ENCODE results near the gene FANCB.

Gene FANCB

GRCh38 chrX:14851526-14851925 is 21.3 kb downstream of the FANCB start:
- no peak overlapping the region for H2AFZ ChIP-seq (ENCODE audit: low read depth, low read length, severe bottlenecking)
- no peak overlapping the region for H3K9ac ChIP-seq (ENCODE audit: low read length)
- H3K79me2 ChIP-seq (ENCODE audit: insufficient read depth, low read length), result no peaks in the 10 kb centered on the region
- H3K9me3 ChIP-seq (ENCODE audit: insufficient read depth, low read length), result no peaks in the 10 kb centered on the region
- H3K27ac ChIP-seq (ENCODE audit: low read depth, low read length), result no peak overlapping the region
- peaks cover 2% of the 10 kb centered on the region; the same call in 1 of the 2 replicates for H3K36me3 ChIP-seq (ENCODE audit: low read length)
- H3K4me2 ChIP-seq (ENCODE audit: low read depth, low read length, poor library complexity, severe bottlenecking), result no peak overlapping the region
- no peaks in the 10 kb centered on the region for H3K27me3 ChIP-seq (ENCODE audit: low read length)
- H3K9me2 ChIP-seq (replicated peaks; ENCODE audit: insufficient read depth, low read length), result no peaks in the 10 kb centered on the region
- no peak overlapping the region for H3K4me3 ChIP-seq (ENCODE audit: insufficient read depth, low read length, poor library complexity, severe bottlenecking)
- TF ChIP-seq CTCF (IDR thresholded peaks at IDR 0.05; ENCODE audit: insufficient read depth, low read length, poor library complexity, severe bottlenecking), result no peak
- no peak for TF ChIP-seq EZH2phosphoT487 (conservative IDR thresholded peaks at IDR 0.05; ENCODE audit: low read length)
- H3F3A ChIP-seq (ENCODE audit: insufficient read depth), result no peaks in the 10 kb centered on the region
- H4K20me1 ChIP-seq (ENCODE audit: low read depth, low read length), result no peaks in the 10 kb centered on the region

- Histone ChIP-seq H3K36me3 (ENCODE audit: low read length) (no peaks in the 10 kb centered on the region; the same call in 1 of the 2 replicates), H3K9me2 (replicated peaks; ENCODE audit: insufficient read depth, low read length) (no peaks in the 10 kb centered on the region), H3K27ac (ENCODE audit: low read depth, low read length) (no peak overlapping the region), H4K20me1 (ENCODE audit: low read depth, low read length) (no peaks in the 10 kb centered on the region), H3K4me3 (ENCODE audit: insufficient read depth, low read length, poor library complexity, severe bottlenecking) (no peak overlapping the region), H2AFZ (ENCODE audit: low read depth, low read length, severe bottlenecking) (no peak overlapping the region), H3K9ac (ENCODE audit: low read length) (no peak overlapping the region), H3K4me2 (ENCODE audit: low read depth, low read length, poor library complexity, severe bottlenecking) (no peak overlapping the region), H3K79me2 (ENCODE audit: insufficient read depth, low read length) (no peaks in the 10 kb centered on the region), H3F3A (ENCODE audit: insufficient read depth) (no peaks in the 10 kb centered on the region), H3K9me3 (ENCODE audit: insufficient read depth, low read length) (no peaks in the 10 kb centered on the region), H3K27me3 (ENCODE audit: low read length) (no peaks in the 10 kb centered on the region)
- no peak for TF ChIP-seq CTCF (IDR thresholded peaks at IDR 0.05; ENCODE audit: insufficient read depth, low read length, poor library complexity, severe bottlenecking)
- TF ChIP-seq EZH2phosphoT487 (conservative IDR thresholded peaks at IDR 0.05; ENCODE audit: low read length), result no peak
Measured at GRCh38 chrX:14843666-14844065, 29.2 kb downstream of the FANCB start.

GRCh38 chrX:14837155-14837554 is 35.7 kb downstream of the FANCB start:
- Histone ChIP-seq H3K27ac (ENCODE audit: low read depth, low read length) (no peak overlapping the region), H3K9me3 (ENCODE audit: insufficient read depth, low read length) (no peaks in the 10 kb centered on the region), H4K20me1 (ENCODE audit: low read depth, low read length) (no peaks in the 10 kb centered on the region), H3K27me3 (ENCODE audit: low read length) (no peaks in the 10 kb centered on the region), H3K79me2 (ENCODE audit: insufficient read depth, low read length) (no peaks in the 10 kb centered on the region), H2AFZ (ENCODE audit: low read depth, low read length, severe bottlenecking) (no peak overlapping the region), H3K9me2 (replicated peaks; ENCODE audit: insufficient read depth, low read length) (no peaks in the 10 kb centered on the region), H3K4me3 (ENCODE audit: insufficient read depth, low read length, poor library complexity, severe bottlenecking) (no peak overlapping the region), H3F3A (ENCODE audit: insufficient read depth) (no peaks in the 10 kb centered on the region), H3K36me3 (ENCODE audit: low read length) (peaks cover 7% of the 10 kb centered on the region; the same call in 1 of the 2 replicates), H3K9ac (ENCODE audit: low read length) (no peak overlapping the region), H3K4me2 (ENCODE audit: low read depth, low read length, poor library complexity, severe bottlenecking) (no peak overlapping the region)
- TF ChIP-seq EZH2phosphoT487 (conservative IDR thresholded peaks at IDR 0.05; ENCODE audit: low read length) (no peak), CTCF (IDR thresholded peaks at IDR 0.05; ENCODE audit: insufficient read depth, low read length, poor library complexity, severe bottlenecking) (no peak)

All from SU-DHL-6 (cell line).